Kasumi-1 (cell line): ENCODE results near the gene POU2F2.

Experiments used
- DNase-seq, 2 experiments: peaks; one replicate each; lab custom pipeline; 2025; lab: John Stamatoyannopoulos, UW

POU2F2 gene

GRCh38 chr19:42079886-42080763 lies 52.1 kb downstream of the POU2F2 start:
- DNase-seq: no peak

GRCh38 chr19:42079276-42079669 lies 53.0 kb downstream of the POU2F2 start:
- no peak for DNase-seq

GRCh38 chr19:42078538-42079275 lies 53.5 kb downstream of the POU2F2 start:
- DNase-seq: no peak

- DNase-seq: no peak
Observed at GRCh38 chr19:42078058-42078457, 54.2 kb downstream of the POU2F2 start.

GRCh38 chr19:42076380-42076944 lies 55.8 kb downstream of the POU2F2 start:
- no peak for DNase-seq

- peak; percentile 99 for DNase-seq
Observed at GRCh38 chr19:42075616-42076379, 56.4 kb downstream of the POU2F2 start, which contains the start of gene ZNF574. Gene ZNF574 (plus strand): TSS chr19:42076166. CDS start chr19:42078607, 2,441 bp downstream.

GRCh38 chr19:42075364-42075615 lies 57.0 kb downstream of the POU2F2 start:
- peak; percentile 34 to 40 for DNase-seq

GRCh38 chr19:42074513-42075363 lies 57.5 kb downstream of the POU2F2 start:
- no peak for DNase-seq

- no peak for DNase-seq
Observed at GRCh38 chr19:42071247-42071646, 61.0 kb downstream of the POU2F2 start.

- peak; percentile 11 to 27 for DNase-seq
Observed at GRCh38 chr19:42069619-42070351, 62.5 kb downstream of the POU2F2 start, which contains the start of gene GRIK5. Gene GRIK5 (minus strand): TSS chr19:42070206. CDS start chr19:42065770, 4,436 bp downstream.

GRCh38 chr19:42068756-42069571 lies 63.3 kb downstream of the POU2F2 start:
- peak; percentile 60 to 64 for DNase-seq

GRCh38 chr19:42068361-42068755 lies 63.9 kb downstream of the POU2F2 start:
- DNase-seq: no peak

GRCh38 chr19:42067315-42067888 lies 64.8 kb downstream of the POU2F2 start:
- DNase-seq: no peak

- DNase-seq: no peak
Observed at GRCh38 chr19:42066075-42066754, 66.0 kb downstream of the POU2F2 start.

GRCh38 chr19:42065511-42065910 lies 66.7 kb downstream of the POU2F2 start:
- no peak for DNase-seq

- DNase-seq: no peak
Observed at GRCh38 chr19:42065051-42065450, 67.2 kb downstream of the POU2F2 start.

- no peak for DNase-seq
Observed at GRCh38 chr19:42064432-42064831, 67.8 kb downstream of the POU2F2 start.

GRCh38 chr19:42062381-42062780 lies 69.9 kb downstream of the POU2F2 start:
- no peak for DNase-seq

GRCh38 chr19:42060117-42060516 lies 72.1 kb downstream of the POU2F2 start:
- DNase-seq: no peak
